Measurements from ENCODE around the gene LSM12.
"Not testable (repeated sequence)": the region's sequence is repeated elsewhere in the genome, so short reads cannot be mapped to it uniquely, and the experiment has no call there.

Gene LSM12

GRCh38 chr17:43998552-43998951 is 67.9 kb downstream of the LSM12 start:
- no peak for TF ChIP-seq CTCF (IDR thresholded peaks at IDR 0.05; ENCODE audit: borderline replicate concordance, control extremely low read depth, extremely low read depth, insufficient read depth, missing control alignments)
- no peak for DNase-seq (ENCODE audit: low spot score)
- in situ Hi-C loops (cut with MboI; ENCODE audit: low sequenced_read_pairs, unreplicated experiment), result loop anchor here (10.0 kb wide), 2 partner anchors 54 to 114 kb away; partner anchors contain the start of gene PPY

GRCh38 chr17:43997180-43997579 is 69.3 kb downstream of the LSM12 start:
- DNase-seq (ENCODE audit: low spot score), result not testable (repeated sequence)
- in situ Hi-C loops (cut with MboI; ENCODE audit: low sequenced_read_pairs, unreplicated experiment), result loop anchor here (10.0 kb wide), 2 partner anchors 52 to 112 kb away; partner anchors contain the start of gene PPY

DNA sequence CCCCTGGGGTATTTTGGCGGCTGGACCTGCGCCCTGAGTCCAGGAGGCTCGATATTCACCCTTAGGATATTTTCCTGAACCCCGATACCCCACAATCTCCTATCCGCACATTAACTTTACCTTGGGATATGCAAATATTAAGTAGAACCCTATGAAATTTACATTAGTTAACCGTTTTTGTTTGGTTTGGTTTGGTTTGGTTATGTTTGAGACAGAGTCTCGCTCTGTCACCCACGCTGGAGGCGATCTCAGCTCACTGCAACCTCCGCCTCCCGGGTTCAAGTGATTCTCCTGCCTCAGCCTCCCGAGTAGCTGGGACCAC is 71.4 kb downstream of the LSM12 start:
- in situ Hi-C loops (cut with MboI; ENCODE audit: low sequenced_read_pairs, unreplicated experiment), result loop anchor here (10.0 kb wide), 2 partner anchors 50 to 110 kb away; partner anchors contain the start of gene PPY
- TF ChIP-seq CTCF (IDR thresholded peaks at IDR 0.05; ENCODE audit: borderline replicate concordance, control extremely low read depth, extremely low read depth, insufficient read depth, missing control alignments), result no peak

GRCh38 chr17:43994272-43995149 is 72.0 kb downstream of the LSM12 start:
- in situ Hi-C loops (cut with MboI; ENCODE audit: low sequenced_read_pairs, unreplicated experiment), result loop anchor here (10.0 kb wide), 2 partner anchors 50 to 110 kb away; partner anchors contain the start of gene PPY

More for the DNA sequence above, 71.4 kb downstream of the LSM12 start:
- no peak for DNase-seq (ENCODE audit: low spot score)

DNA sequence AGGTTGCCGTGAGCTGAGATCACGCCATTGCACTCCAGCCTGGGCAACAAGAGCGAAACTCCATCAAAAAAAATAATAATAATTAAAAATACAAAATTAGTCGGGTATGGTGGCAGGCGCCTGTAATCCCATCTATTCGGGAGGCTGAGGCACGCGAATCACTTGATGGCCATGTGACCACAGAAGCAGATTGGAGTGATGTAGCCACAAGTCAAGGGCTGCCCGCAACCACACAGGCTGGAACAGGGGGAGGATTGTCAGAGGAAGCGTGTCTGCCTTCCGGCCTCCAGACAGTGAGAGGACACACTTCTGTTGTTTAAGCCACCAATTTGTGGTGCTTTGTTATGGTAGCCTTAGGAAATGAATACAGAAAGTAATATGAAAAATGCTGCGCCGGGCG is 73.8 kb downstream of the LSM12 start:
- in situ Hi-C loops (cut with MboI; ENCODE audit: low sequenced_read_pairs, unreplicated experiment), result loop anchor here (10.0 kb wide), 2 partner anchors 48 to 108 kb away; partner anchors contain the start of gene PPY
- TF ChIP-seq CTCF (IDR thresholded peaks at IDR 0.05; ENCODE audit: borderline replicate concordance, control extremely low read depth, extremely low read depth, insufficient read depth, missing control alignments), result no peak
- DNase-seq (ENCODE audit: low spot score), result no peak

More at GRCh38 chr17:43994272-43995149, 72.0 kb downstream of the LSM12 start:
- peak; percentile 72 for TF ChIP-seq CTCF (IDR thresholded peaks at IDR 0.05; ENCODE audit: borderline replicate concordance, control extremely low read depth, extremely low read depth, insufficient read depth, missing control alignments)
- peak; percentile 82 for DNase-seq (ENCODE audit: low spot score)

GRCh38 chr17:43988301-43988700 is 78.2 kb downstream of the LSM12 start:
- no peak for TF ChIP-seq CTCF (IDR thresholded peaks at IDR 0.05; ENCODE audit: borderline replicate concordance, control extremely low read depth, extremely low read depth, insufficient read depth, missing control alignments)
- DNase-seq (ENCODE audit: low spot score), result no peak
- in situ Hi-C loops (cut with MboI; ENCODE audit: low sequenced_read_pairs, unreplicated experiment), result no loop called here
